Ectodermal cell (in vitro differentiated cells): ENCODE measurements around the gene KAT7.
"Not testable (repeated sequence)": the region's sequence is repeated elsewhere in the genome, so short reads cannot be mapped to it uniquely, and the experiment has no call there.

Experiments used
- H3K27ac ChIP-seq: 2 replicates; pipeline ENCODE4 v1.7.0; 2013; ENCODE audit warnings: mild to moderate bottlenecking, low read depth, low read length; ENCODE audit not compliant: insufficient read depth, poor library complexity, severe bottlenecking
- H3K27me3 ChIP-seq: 2 replicates; pipeline ENCODE4 v1.7.0; 2013; ENCODE audit warnings: mild to moderate bottlenecking, low read length; ENCODE audit not compliant: insufficient read depth, control insufficient read depth, poor library complexity, severe bottlenecking
- H3K36me3 ChIP-seq: one replicate; pipeline ENCODE4 v1.7.0; 2013; ENCODE audit warnings: low read length; ENCODE audit not compliant: control insufficient read depth, insufficient read depth
- H3K4me1 ChIP-seq: one replicate; pipeline ENCODE4 v1.7.0; 2013; ENCODE audit warnings: low read length; ENCODE audit not compliant: control insufficient read depth, insufficient read depth
- H3K4me3 ChIP-seq: 2 replicates; pipeline ENCODE4 v1.7.0; 2013; ENCODE audit warnings: low read depth, low read length, control low read depth; ENCODE audit not compliant: insufficient read depth
- H3K9me3 ChIP-seq: 2 replicates; pipeline ENCODE4 v1.7.0; 2013; ENCODE audit warnings: mild to moderate bottlenecking, low read length, moderate library complexity; ENCODE audit not compliant: control insufficient read depth
- WGBS, 2 experiments: methylation state at CpG; one replicate each; pipeline ENCODE4 v1.1.7; 2013; ENCODE audit warnings: missing lambda C conversion rate in 2 of 2; 5-methylcytosine and 5-hydroxymethylcytosine counted together

Gene KAT7

DNA sequence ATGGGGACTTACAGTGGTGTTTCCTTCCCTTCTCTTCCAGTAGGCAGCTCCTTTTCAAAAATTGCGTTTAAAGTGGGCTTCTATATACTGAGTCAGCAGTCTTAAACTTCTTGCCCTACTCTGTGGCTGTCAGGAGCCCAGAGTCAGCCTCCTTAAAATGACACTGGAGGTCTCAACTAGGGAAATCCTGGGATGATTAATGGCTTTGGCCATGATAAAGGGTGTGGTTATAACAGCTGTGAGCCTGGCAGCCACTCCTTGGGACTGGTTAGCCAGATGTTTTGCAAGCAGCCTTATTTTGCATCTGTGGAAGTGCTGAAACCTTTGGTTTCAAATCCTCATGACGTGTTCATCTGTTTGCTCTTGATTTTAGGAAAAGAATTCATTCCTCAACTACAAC is 34.3 kb downstream of the KAT7 start:
- H3K9me3 ChIP-seq = no peaks in the 10 kb centered on the region
- no peaks in the 10 kb centered on the region for H3K4me1 ChIP-seq
- peaks cover 67% of the 10 kb centered on the region for H3K36me3 ChIP-seq
- H3K4me3 ChIP-seq = no peak overlapping the region
- H3K27me3 ChIP-seq = no peaks in the 10 kb centered on the region
- WGBS, 2 experiments = 100% methylated on average over 2 of the region's 2 CpGs
- no peak overlapping the region for H3K27ac ChIP-seq

DNA sequence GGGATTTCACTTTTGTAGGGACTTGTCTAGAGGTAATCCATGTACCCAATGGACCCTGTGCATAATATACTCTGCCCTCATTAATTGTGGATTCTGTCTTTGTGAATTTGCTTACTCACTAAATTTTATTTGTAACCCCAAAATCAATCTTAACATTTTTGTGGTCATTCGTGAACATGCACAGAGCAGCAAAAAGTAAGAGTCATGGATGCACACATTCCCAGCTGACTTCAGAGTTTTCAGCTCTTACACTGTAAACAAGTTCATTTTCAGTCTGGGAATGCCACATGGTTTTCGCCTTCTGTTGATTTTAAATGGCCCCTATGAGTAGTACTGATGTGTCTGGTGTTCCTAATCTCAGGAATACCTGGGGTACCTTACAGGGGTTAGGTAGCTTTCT is 35.1 kb downstream of the KAT7 start:
- Histone ChIP-seq H3K9me3 (no peaks in the 10 kb centered on the region), H3K27me3 (no peaks in the 10 kb centered on the region), H3K36me3 (peaks cover 59% of the 10 kb centered on the region), H3K27ac (no peak overlapping the region), H3K4me3 (no peak overlapping the region), H3K4me1 (no peaks in the 10 kb centered on the region)
- 94 to 97% methylated on average over 2 of the region's 2 CpGs for WGBS, 2 experiments

DNA sequence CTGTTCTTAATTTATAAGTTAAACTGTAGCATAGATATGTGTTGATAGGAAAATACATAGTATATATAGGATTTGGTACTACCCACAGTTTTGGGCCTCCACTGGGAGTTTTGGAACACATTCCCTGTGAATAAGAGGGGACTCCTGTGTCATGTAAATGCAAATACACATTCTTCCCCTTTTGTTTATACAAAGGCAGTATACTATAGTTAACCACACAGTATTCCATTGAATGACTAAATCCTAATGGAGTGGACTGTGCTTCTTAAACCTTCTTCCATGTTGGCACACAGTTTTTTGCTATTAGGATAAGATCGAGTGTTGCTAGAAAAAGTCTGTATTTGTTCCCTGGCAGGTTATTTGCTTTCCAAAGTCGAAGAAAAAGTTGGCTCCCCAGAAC is 37.2 kb downstream of the KAT7 start:
- Histone ChIP-seq H3K27me3 (no peaks in the 10 kb centered on the region), H3K36me3 (peaks cover 56% of the 10 kb centered on the region), H3K4me3 (no peak overlapping the region), H3K4me1 (no peaks in the 10 kb centered on the region), H3K27ac (no peak overlapping the region), H3K9me3 (no peaks in the 10 kb centered on the region)
- WGBS, 2 experiments = 94 to 95% methylated on average over 2 of the region's 2 CpGs

DNA sequence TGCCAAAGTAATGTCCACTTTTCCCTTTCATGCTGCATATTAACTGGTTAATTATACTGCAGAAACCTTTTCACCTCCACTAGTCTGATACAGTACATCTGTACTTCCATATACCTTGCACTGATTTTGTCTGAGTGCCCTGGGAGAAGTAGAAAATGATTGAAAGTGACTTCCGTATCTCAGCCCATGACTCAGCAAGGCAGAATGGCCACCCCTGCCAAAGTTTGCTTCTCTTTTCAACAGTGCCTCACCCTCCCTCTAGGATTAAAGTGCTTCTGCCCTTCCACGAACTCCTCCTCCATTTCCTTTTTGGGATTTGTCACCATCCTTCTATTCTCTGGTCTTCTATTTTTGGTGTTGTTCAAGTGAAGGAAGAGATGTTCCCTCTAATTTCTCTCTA is 39.8 kb downstream of the KAT7 start:
- not testable (repeated sequence) for H3K27ac ChIP-seq, H3K9me3 ChIP-seq, H3K27me3 ChIP-seq, H3K4me3 ChIP-seq, H3K4me1 ChIP-seq
- 94 to 96% methylated on average over 2 of the region's 2 CpGs for WGBS, 2 experiments
- peaks cover 41% of the 10 kb centered on the region for H3K36me3 ChIP-seq

DNA sequence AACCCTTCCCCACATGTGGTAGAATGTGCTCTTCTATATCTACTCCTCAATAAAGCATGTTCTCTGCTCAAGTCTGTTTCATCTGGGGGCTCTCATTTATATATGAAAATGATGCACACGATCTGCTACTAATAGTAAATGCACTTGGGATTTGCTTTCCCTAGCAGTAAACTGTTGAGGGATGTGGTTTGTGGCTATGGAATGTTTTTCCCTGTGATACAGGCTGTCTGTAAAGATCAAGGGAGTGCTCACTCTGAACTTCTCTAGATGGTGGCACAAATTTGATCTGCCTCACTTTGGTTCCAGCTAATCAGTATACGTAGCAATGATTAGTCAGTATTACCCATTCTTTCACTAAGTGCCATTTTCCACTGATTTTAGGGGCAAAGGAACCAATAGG is 40.5 kb downstream of the KAT7 start:
- H3K9me3 ChIP-seq = no peaks in the 10 kb centered on the region
- H3K27me3 ChIP-seq = no peaks in the 10 kb centered on the region
- H3K4me3 ChIP-seq = no peak overlapping the region
- H3K27ac ChIP-seq = no peak overlapping the region
- no peaks in the 10 kb centered on the region for H3K4me1 ChIP-seq
- H3K36me3 ChIP-seq = peaks cover 39% of the 10 kb centered on the region
- WGBS, 2 experiments = 96 to 100% methylated on average over 2 of the region's 2 CpGs

DNA sequence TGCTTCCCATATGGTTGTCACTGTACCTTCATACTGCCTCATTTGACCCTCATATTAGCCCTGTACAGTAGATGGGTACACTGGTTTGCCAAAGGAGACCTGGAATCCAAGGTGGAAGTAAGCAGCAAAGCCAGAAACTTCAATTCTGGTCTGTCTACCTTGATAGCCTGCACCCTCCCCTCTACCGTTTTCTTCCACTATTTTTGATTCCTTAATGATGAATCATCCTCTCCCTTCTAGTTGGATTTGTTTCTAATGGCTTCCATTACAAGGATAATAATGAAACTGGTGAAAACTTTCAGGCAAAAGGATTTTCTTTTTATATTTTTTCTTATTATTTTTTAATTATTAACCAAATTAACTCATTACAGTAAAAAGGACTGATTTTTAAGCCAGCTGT is 42.1 kb downstream of the KAT7 start:
- Histone ChIP-seq H3K27ac (no peak overlapping the region), H3K4me1 (no peaks in the 10 kb centered on the region), H3K27me3 (no peaks in the 10 kb centered on the region), H3K9me3 (no peaks in the 10 kb centered on the region), H3K36me3 (peaks cover 30% of the 10 kb centered on the region), H3K4me3 (no peak overlapping the region)
- WGBS, 2 experiments = 90 to 100% methylated on average over 1 of the region's 1 CpG

DNA sequence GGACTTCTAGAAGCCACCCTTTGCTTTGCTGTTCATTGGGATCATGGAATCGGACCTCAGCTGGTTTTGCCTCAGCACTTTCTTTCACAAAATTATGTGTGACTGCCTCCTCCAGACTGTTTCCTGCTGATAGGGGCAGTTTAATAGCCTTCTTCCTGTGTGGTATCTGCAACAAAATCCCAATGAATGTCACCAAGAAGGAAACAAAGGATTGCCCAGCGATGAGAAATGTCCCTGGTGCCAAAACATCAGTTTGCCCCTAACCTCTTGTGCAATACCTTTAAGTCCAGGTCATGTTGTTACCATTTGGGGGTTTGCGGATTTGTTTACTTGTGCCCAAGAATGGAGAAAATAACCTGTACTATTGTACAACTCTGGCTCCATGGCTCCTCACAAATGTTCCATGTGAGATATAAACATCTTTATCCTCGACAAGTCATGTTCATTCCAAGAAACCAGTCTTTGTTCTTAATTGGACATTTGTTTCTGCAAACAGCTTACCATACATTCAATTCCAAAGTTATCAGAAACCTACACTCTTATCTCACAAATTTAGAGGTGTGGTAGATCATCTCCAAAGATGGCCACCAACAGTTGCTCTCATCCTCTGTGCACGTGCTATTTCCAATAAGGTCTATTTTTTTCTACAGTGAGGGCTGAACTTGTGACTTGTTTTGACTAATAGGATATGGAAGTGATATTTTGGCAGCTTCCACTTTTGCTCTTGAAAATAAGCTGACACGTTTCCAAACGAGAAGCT is 44.5 kb downstream of the KAT7 start:
- 94 to 95% methylated on average over 7 of the region's 7 CpGs for WGBS, 2 experiments
- no peak overlapping the region for H3K4me3 ChIP-seq
- peaks cover 12% of the 10 kb centered on the region for H3K36me3 ChIP-seq
- H3K27ac ChIP-seq = no peak overlapping the region
- no peaks in the 10 kb centered on the region for H3K27me3 ChIP-seq
- H3K4me1 ChIP-seq = no peaks in the 10 kb centered on the region
- no peaks in the 10 kb centered on the region for H3K9me3 ChIP-seq

DNA sequence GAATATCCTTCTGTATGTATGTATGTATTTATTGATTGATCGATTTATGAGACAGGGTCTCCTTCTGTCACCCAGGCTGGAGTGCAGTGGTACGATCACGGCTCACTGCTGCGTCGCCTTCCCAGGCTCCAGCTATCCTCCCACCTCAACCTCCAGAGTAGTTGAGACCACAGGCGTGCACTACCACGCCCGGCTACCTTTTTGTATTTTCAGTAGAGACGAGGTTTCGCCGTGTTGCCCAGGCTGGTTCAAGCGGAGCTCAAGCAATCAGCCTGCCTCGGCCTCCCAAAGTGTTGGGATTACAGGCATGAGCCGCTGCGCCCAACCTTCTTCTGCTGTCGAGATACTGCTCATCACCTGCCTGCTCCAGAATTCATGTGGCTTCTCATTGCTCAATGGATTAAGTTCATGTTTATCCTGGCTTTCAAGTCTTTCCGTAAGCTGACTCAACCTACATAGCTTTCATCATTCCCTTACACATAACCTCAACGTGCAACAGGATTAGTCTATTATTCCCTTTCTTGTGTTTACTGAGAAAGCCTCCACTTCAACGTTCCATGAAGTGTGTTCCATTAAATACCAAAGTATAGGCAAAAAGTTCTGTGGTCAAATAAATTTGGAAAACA is 45.8 kb downstream of the KAT7 start:
- Histone ChIP-seq H3K36me3 (peaks cover 12% of the 10 kb centered on the region), H3K27me3 (no peaks in the 10 kb centered on the region), H3K27ac (no peak overlapping the region), H3K9me3 (no peaks in the 10 kb centered on the region), H3K4me3 (no peak overlapping the region), H3K4me1 (no peaks in the 10 kb centered on the region)
- WGBS, 2 experiments = 93 to 96% methylated on average over 19 of the region's 19 CpGs

DNA sequence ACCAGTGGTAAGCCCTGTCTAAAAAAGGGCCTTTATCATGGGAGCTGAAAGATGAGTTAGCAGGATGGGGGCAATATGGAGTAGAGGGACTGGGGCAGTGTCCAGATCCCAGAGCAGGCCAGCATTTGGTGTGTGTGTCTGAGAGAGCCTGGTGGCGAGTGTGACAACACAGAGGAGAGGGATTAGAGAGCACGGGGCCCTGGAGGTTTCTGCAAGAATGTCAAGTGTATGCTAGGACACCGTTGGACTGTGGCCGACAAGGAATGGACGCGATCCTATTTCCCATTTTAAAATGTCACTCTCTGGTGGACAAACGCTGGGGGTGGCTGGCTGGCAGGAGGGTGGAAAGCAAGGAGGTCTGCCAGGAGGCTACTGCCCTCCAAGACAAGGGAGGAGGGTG is 47.0 kb downstream of the KAT7 start:
- Histone ChIP-seq H3K27me3 (no peaks in the 10 kb centered on the region), H3K36me3 (peaks cover 12% of the 10 kb centered on the region), H3K27ac (no peak overlapping the region), H3K4me1 (no peaks in the 10 kb centered on the region), H3K4me3 (no peak overlapping the region), H3K9me3 (no peaks in the 10 kb centered on the region)
- WGBS, 2 experiments = 96 to 97% methylated on average over 7 of the region's 7 CpGs

DNA sequence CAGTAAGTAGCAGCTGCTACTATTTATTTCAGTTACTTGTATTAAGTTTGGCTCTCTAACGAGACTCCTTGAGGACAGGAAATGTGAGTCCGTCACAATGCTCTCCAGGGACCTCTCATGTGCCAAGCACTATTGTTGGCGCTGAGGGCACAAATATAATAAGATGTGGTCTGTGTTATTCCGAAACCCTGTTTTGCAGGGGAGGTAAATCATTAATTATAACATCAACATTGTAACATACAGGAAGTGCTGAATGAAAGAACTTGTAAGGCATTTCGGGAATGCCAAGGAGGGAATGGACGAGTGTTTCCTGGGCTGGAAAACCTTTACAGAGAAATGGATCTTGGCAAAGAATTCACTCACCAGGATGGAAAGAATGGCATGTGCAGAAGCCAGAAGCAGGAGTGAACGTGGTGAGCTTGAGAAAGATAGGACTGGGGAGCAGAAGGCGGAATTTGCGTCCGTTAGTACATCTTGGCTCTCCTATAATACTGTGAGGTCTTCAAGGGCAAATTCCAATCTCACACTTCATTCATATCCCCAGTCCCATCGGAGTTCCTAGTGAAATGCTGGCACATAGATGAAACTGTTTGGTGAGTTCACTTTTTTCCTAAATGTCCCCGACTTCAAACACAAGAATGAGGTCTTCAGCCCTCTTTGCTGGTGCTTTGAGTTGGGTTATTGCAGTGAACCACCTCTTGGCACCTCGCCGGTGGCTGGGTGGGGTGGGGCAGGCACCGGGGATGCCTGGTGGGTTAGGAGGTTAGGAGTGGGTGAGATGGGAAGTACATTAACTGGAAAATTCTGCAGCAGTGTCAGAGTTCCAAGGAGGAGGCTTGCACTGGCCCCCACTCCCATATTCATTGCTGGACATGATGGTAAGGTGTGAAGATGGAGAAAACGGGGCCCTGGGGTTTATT is 47.9 kb downstream of the KAT7 start:
- H3K36me3 ChIP-seq = peaks cover 12% of the 10 kb centered on the region
- no peaks in the 10 kb centered on the region for H3K4me1 ChIP-seq
- 95% methylated on average over 16 of the region's 16 CpGs for WGBS, 2 experiments
- H3K27ac ChIP-seq = no peak overlapping the region
- H3K4me3 ChIP-seq = no peak overlapping the region
- H3K9me3 ChIP-seq = no peaks in the 10 kb centered on the region
- H3K27me3 ChIP-seq = no peaks in the 10 kb centered on the region
